Ovary (tissue), 9 donors: ENCODE data around the gene RIPOR3. TPM values are rescaled to one million over a fixed set of nuclear protein-coding genes. Genes with fewer than 3 reads are reported as not detected.
"Not testable (repeated sequence)": the region's sequence is repeated elsewhere in the genome, so short reads cannot be mapped to it uniquely, and the experiment has no call there.

Source experiments
- DNase-seq, 5 donors: peaks; one replicate each; pipeline ENCODE4 v3.0.0-alpha.2; 2019 to 2020
- H3K27ac ChIP-seq, 2 donors: fragments of 200-600 bp; one replicate each; pipeline versions ENCODE4 v1.5.1 to v1.8.0; 2019 to 2022
- H3K27me3 ChIP-seq: fragments of 200-600 bp; one replicate; pipeline ENCODE4 v1.8.0; 2022
- H3K36me3 ChIP-seq: fragments of 200-600 bp; sonication (generic); one replicate; pipeline ENCODE4 v1.5.1; 2019
- H3K4me1 ChIP-seq: one replicate; pipeline ENCODE4 v1.8.1; 2013; ENCODE audit warnings: mild to moderate bottlenecking, moderate library complexity; ENCODE audit not compliant: insufficient read depth
- H3K4me3 ChIP-seq: fragments of 200-600 bp; sonication (generic); one replicate; pipeline ENCODE4 v1.5.1; 2017
- H3K9me3 ChIP-seq, 2 donors: fragments of 200-600 bp in 1 of 2; sonication (generic) in 1 of 2; one replicate each; pipeline versions ENCODE4 v1.5.1 to v1.8.1; 2013 to 2019; ENCODE audit warnings: mild to moderate bottlenecking in 1 of 2, moderate library complexity in 1 of 2
- CTCF ChIP-seq, 3 donors: fragments of 450-650 bp in 2 of 3; fragments of 200-600 bp in 1 of 3; IDR thresholded peaks; one replicate each; pipeline versions ENCODE4 v1.5.1 to v1.8.0; 2016 to 2022; ENCODE audit warnings: antibody characterized with exemption in 3 of 3, mild to moderate bottlenecking in 1 of 3
- EP300 ChIP-seq: sonication (generic); formaldehyde crosslinking; IDR thresholded peaks from one replicate; pipeline ENCODE4 v1.6.1; 2017; ENCODE audit warnings: antibody characterized with exemption
- POLR2A ChIP-seq: fragments of 450-650 bp; IDR thresholded peaks from one replicate; pipeline ENCODE4 v1.6.1; 2017; ENCODE audit warnings: antibody characterized with exemption, mild to moderate bottlenecking, moderate library complexity
- WGBS, 3 donors: extraction: QIAGEN DNeasy Blood & Tissue Kit in 1 of 3; methylation state at CpG; one replicate each; pipeline versions ENCODE4 v1.1.5 to v1.1.7; 2013 to 2017; 5-methylcytosine and 5-hydroxymethylcytosine counted together
- intact Hi-C, 4 donors: fragments of 100-400 bp; cut with DNase I; formaldehyde crosslinking; loops; one replicate each; pipeline versions ENCODE4 v1.11.0 to v1.15.1; 2022 to 2023
- polyA plus RNA-seq, 2 donors: library from polyadenylated mRNA; stranded (reverse); fragments of 200-250 nt in 1 of 2; fragments of 350-450 nt in 1 of 2; fragmentation: Illumina TruSeq in 1 of 2; extraction: RNeasy Lipid Tissue Mini Kit (QIAGEN cat#74804) in 1 of 2; gene quantifications; one replicate each; pipeline ENCODE4 v1.2.3, GENCODE V29; 2013 to 2014
- total RNA-seq, 7 donors: library from RNA; depleted of rRNA in 2 of 7; stranded (reverse); fragments of >200 nt in 2 of 7; fragmentation: NEBNext Ultra II Directional in 3 of 7; extraction: Animal tissue kit (Norgen Biotek cat#: 25700) in 3 of 7; gene quantifications; one replicate each; pipeline versions ENCODE4 v1.1.0 to v1.2.4, GENCODE V29; 2016 to 2023
- donor health status: DM: no; HTN: no; CAD: no; lungs with moderate emphysema.
- donor health status: DM: no; HTN: no; CAD: no.
- donor health status: Bipolar disorder and iron deficiency.
- donor health status: DM: yes; HTN: yes; CAD: no.
- donor health status: DM: no; HTN: no; CAD: no.
- donor health status: DM: yes; HTN: yes; CAD: no.

RIPOR3 gene
- total and polyA plus RNA-seq, 9 donors, result 1.3 to 22.7 (median 8.0) TPM

- Histone ChIP-seq H3K27me3 (no peaks in the 10 kb centered on the region), H3K4me1 (peaks cover 2% of the 10 kb centered on the region), H3K9me3 (no peaks in the 10 kb centered on the region), H3K27ac (no peak overlapping the region), H3K36me3 (no peaks in the 10 kb centered on the region), H3K4me3 (no peak overlapping the region)
- DNase-seq, result no peak
- intact Hi-C loops, result no loop called here
- 94 to 96% (median 95%) methylated on average over 3 of the region's 3 CpGs for WGBS, 3 donors
- no peak for TF ChIP-seq CTCF (IDR thresholded peaks at IDR 0.05)
- TF ChIP-seq EP300, result no peak
- TF ChIP-seq POLR2A, result no peak
Measured at GRCh38 chr20:50671626-50672025, 19.7 kb downstream of the RIPOR3 start.

- H3K36me3 ChIP-seq, H3K9me3 ChIP-seq, H3K4me3 ChIP-seq, H3K27ac ChIP-seq, intact Hi-C loops, H3K27me3 ChIP-seq, DNase-seq, H3K4me1 ChIP-seq: not testable (repeated sequence)
- 63 to 86% (median 64%) methylated on average over 3 of the region's 3 CpGs for WGBS, 3 donors
Measured at GRCh38 chr20:50671010-50671409, 20.3 kb downstream of the RIPOR3 start.

- H3K36me3 ChIP-seq, result no peaks in the 10 kb centered on the region
- H3K9me3 ChIP-seq, result no peaks in the 10 kb centered on the region
- H3K4me3 ChIP-seq, result no peak overlapping the region
- no peak for DNase-seq
- H3K27me3 ChIP-seq, result no peaks in the 10 kb centered on the region
- TF ChIP-seq EP300, result no peak
- no peak for TF ChIP-seq POLR2A
- no peak for TF ChIP-seq CTCF (IDR thresholded peaks at IDR 0.05)
- no peaks in the 10 kb centered on the region for H3K4me1 ChIP-seq
- H3K27ac ChIP-seq, result no peak overlapping the region
- intact Hi-C loops, result no loop called here
- WGBS, 3 donors, result 89 to 94% (median 94%) methylated on average over 12 of the region's 12 CpGs
Measured at GRCh38 chr20:50670126-50670862, 21.0 kb downstream of the RIPOR3 start.

GRCh38 chr20:50668798-50669197, 22.5 kb downstream of the RIPOR3 start:
- H3K9me3 ChIP-seq, result no peaks in the 10 kb centered on the region
- no peak overlapping the region for H3K27ac ChIP-seq
- H3K27me3 ChIP-seq, result no peaks in the 10 kb centered on the region
- no peaks in the 10 kb centered on the region for H3K4me1 ChIP-seq
- no peaks in the 10 kb centered on the region for H3K36me3 ChIP-seq
- TF ChIP-seq CTCF (IDR thresholded peaks at IDR 0.05), result no peak
- TF ChIP-seq EP300, result no peak
- no peak for TF ChIP-seq POLR2A
- DNase-seq, result no peak
- WGBS, 3 donors, result 96 to 100% (median 98%) methylated on average over 4 of the region's 4 CpGs
- intact Hi-C loops, result loop anchor here in 2 of 4 donors (10.0 kb wide), 2 partner anchors 46 to 1324 kb away; no protein-coding TSS in a partner anchor
- H3K4me3 ChIP-seq, result no peak overlapping the region

- H3K4me3 ChIP-seq, result no peak overlapping the region
- H3K36me3 ChIP-seq, result no peaks in the 10 kb centered on the region
- no peaks in the 10 kb centered on the region for H3K27me3 ChIP-seq
- no peak for DNase-seq
- H3K27ac ChIP-seq, result no peak overlapping the region
- no peaks in the 10 kb centered on the region for H3K9me3 ChIP-seq
- TF ChIP-seq CTCF (IDR thresholded peaks at IDR 0.05) (no peak), POLR2A (no peak), EP300 (no peak)
- WGBS, 3 donors, result 88 to 90% (median 89%) methylated on average over 6 of the region's 6 CpGs
- intact Hi-C loops, result loop anchor here in 2 of 4 donors (10.0 kb wide), 2 partner anchors 46 to 1324 kb away; no protein-coding TSS in a partner anchor
- no peaks in the 10 kb centered on the region for H3K4me1 ChIP-seq
Measured at GRCh38 chr20:50668326-50668725, 23.0 kb downstream of the RIPOR3 start.
